ENCODE measurements around the gene OSMR.
"Not testable (repeated sequence)": the region's sequence is repeated elsewhere in the genome, so short reads cannot be mapped to it uniquely, and the experiment has no call there.

The OSMR gene

DNA sequence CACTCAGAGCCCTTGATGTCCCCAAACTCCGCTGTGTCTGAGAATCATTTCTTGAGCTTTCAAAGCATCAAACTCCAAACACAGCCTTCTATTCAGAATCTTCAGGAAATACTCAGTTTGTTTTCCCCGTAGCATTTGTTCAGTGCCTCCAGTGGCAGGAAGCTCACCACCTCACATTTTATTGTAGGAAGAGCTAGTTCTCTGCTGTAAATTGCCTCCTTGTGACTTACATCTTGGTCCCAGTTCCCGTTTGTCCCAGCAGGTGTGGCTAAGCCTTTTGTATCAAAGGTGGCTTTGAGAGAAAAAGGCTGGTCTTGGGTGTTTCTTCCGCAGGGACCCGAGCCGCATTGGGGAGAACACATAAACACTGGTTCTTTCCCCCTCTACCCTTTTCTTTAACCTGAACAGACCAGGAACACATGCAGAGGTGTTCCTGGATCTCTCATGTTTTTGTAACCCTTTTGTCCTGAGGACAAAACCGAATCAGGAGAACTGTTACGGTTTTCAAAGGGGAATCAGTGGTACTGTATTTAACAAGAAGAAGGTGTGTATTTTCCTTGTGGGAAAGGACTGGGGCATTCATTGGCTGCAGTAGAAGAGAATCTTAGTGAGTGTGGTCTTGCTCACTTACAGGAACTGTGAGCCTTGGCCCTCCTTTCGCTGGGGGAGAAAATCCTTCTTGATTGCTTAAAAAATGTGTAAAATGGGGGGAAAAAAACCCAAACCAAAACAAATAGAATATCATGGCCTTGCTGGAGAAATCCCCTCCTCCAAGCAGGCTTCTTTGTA, 1.9 kb downstream of the OSMR start:
- Histone ChIP-seq H3K9ac (ENCODE audit: low read depth, low read length) (no peak overlapping the region), H3K36me3 (ENCODE audit: insufficient read depth, low read length) (no peaks in the 10 kb centered on the region), H3K4me1 (ENCODE audit: insufficient read depth, low read length) (peaks cover 3% of the 10 kb centered on the region; the same call in 1 of the 2 replicates), H3K9me3 (ENCODE audit: control insufficient read depth, insufficient read depth, low read length) (no peaks in the 10 kb centered on the region; the same call in 1 of the 2 replicates)

DNA sequence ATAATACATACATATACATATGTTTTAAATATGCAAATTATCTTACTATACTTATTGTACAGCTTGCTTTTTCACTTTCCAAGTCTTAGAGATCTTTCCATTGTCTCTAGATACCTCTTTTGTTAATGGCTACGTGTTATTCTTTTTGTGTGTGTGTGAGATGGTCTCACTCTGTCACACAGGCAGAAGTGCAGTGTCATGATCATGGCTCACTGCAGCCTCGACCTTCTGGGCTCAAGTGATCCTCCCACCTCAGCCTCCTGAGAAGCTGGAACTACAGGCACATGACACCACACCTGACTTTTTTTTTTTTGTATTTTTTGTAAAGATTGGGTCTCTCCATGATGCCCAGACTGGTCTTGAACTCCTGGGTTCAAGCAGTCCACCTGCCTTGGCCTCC, 2.8 kb downstream of the OSMR start:
- no peaks in the 10 kb centered on the region; the same call in 1 of the 2 replicates for H3K9me3 ChIP-seq (ENCODE audit: control insufficient read depth, insufficient read depth, low read length)
- H3K9ac ChIP-seq (ENCODE audit: low read depth, low read length): no peak overlapping the region
- H3K36me3 ChIP-seq (ENCODE audit: insufficient read depth, low read length): no peaks in the 10 kb centered on the region
- peaks cover 3% of the 10 kb centered on the region; the same call in 1 of the 2 replicates for H3K4me1 ChIP-seq (ENCODE audit: insufficient read depth, low read length)

DNA sequence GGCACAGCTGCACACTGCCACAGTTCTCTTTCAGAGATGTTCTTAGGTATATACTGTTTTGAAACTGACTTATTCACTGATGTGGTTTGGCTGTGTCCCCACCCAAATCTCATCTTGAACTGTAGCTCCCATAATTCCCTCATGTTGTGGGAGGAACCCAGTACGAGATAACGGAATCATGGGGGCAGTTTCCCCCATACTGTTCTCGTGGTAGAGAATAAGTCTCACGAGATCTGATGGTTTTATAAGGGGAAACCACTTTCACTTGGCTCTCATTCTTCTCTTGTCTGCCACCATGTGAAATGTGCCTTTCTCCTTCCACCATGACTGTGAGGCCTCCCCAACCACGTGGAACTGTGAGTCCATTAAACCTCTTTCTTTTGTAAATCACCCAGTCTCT, 5.8 kb downstream of the OSMR start:
- H3K36me3 ChIP-seq (ENCODE audit: insufficient read depth, low read length); H3K4me1 ChIP-seq (ENCODE audit: insufficient read depth, low read length); H3K9ac ChIP-seq (ENCODE audit: low read depth, low read length); H3K9me3 ChIP-seq (ENCODE audit: control insufficient read depth, insufficient read depth, low read length): not testable (repeated sequence)

DNA sequence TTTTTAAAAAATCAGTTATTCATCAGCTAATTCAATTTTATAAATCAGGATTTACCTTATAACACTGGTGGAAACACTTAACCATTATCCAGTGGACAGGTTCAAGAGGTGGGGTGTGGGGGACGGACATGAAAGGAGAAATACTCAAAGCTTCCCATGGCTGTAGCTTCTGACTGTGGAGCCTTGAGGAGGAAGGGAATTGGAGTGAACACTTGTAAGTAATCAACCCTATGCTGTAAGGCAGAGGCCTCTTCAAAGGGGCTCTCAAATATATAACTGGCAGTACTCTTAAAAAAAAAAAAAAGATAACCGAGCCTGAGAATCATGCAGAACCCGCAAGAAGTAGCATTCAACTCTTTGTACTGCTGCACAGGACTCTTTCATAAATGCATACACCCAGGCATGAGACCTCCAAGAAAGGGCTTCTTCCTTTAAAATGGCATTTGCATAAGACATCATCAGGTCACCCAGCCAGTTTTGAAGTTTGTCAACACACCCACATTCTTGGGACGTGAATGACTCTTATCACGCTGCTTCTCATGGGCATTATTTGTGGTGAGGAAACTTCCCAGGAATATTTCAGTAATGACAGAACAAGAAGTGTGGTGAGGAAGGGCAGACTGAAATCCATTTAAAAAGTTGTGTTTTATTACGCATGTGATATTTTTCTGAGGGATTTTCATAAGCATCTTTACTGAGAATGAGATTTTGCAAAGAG, 8.1 kb downstream of the OSMR start:
- Histone ChIP-seq H3K9ac (ENCODE audit: low read depth, low read length) (no peak overlapping the region), H3K4me1 (ENCODE audit: insufficient read depth, low read length) (no peaks in the 10 kb centered on the region), H3K36me3 (ENCODE audit: insufficient read depth, low read length) (no peaks in the 10 kb centered on the region), H3K9me3 (ENCODE audit: control insufficient read depth, insufficient read depth, low read length) (no peaks in the 10 kb centered on the region; the same call in 1 of the 2 replicates)

DNA sequence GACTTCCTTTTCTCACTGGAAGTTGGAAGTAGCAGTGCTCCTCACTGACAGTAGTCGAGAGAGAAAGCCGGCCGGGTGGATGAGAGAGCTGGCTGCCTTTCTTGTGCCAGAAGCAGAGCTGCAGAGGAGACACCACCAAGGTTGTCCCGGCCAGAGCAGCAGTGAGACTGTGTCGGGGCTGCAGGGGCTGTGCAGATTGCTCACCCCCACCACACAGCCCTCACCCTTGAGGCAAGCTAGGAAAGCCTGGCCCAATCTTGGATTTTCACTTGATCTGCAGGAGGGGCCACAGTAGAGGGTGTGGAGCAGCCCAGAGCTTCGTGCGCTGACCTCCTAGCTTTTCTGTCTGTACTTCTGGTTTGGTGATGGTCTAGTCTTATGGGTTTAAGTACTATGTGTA, 9.1 kb downstream of the OSMR start:
- Histone ChIP-seq H3K36me3 (ENCODE audit: insufficient read depth, low read length) (no peaks in the 10 kb centered on the region), H3K4me1 (ENCODE audit: insufficient read depth, low read length) (no peaks in the 10 kb centered on the region), H3K9ac (ENCODE audit: low read depth, low read length) (no peak overlapping the region), H3K9me3 (ENCODE audit: control insufficient read depth, insufficient read depth, low read length) (no peaks in the 10 kb centered on the region; the same call in 1 of the 2 replicates)

DNA sequence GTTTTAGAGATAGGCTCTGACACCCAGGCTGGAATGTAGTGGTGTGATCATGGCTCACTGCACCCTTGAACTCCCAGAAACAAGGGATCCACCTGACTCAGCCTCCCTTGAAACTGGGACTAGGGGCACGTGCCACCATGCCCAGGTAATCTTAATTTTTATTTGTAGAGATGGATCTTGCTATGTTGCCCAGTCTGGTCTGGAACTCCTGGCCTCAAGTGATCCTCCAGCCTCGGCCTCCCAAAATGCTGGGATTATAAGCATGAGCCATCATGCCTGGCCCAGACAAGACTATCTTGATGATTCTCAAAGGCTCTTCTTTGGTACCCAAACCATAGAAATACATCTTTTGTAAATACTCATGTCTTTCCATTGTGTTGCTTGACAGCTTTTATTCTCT, 10.8 kb downstream of the OSMR start:
- H3K36me3 ChIP-seq (ENCODE audit: insufficient read depth, low read length): no peaks in the 10 kb centered on the region
- no peak overlapping the region for H3K9ac ChIP-seq (ENCODE audit: low read depth, low read length)
- no peaks in the 10 kb centered on the region for H3K4me1 ChIP-seq (ENCODE audit: insufficient read depth, low read length)
- no peaks in the 10 kb centered on the region; the same call in 1 of the 2 replicates for H3K9me3 ChIP-seq (ENCODE audit: control insufficient read depth, insufficient read depth, low read length)

DNA sequence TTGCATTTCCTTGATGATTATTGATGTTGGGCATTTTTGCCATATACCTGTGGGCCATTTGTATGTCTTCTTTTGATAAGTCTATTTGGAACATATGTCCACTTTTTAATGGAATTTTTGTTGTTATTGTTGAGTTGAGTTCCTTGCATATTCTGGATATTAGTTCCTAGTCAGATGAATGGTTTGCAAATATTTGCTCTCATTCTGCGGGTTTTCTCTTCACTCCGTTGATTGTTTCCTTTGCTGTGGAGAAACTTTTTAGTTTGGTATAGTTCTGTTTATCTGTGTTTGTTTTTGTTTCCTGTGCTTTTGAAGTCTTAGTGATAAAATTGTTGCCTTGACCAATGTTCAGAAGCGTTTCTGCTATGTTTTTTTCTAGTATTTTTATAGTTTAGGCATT, 13.0 kb downstream of the OSMR start:
- no peak overlapping the region for H3K9ac ChIP-seq (ENCODE audit: low read depth, low read length)
- no peaks in the 10 kb centered on the region for H3K4me1 ChIP-seq (ENCODE audit: insufficient read depth, low read length)
- peaks cover 4% of the 10 kb centered on the region; the same call in 1 of the 2 replicates for H3K9me3 ChIP-seq (ENCODE audit: control insufficient read depth, insufficient read depth, low read length)
- no peaks in the 10 kb centered on the region for H3K36me3 ChIP-seq (ENCODE audit: insufficient read depth, low read length)

DNA sequence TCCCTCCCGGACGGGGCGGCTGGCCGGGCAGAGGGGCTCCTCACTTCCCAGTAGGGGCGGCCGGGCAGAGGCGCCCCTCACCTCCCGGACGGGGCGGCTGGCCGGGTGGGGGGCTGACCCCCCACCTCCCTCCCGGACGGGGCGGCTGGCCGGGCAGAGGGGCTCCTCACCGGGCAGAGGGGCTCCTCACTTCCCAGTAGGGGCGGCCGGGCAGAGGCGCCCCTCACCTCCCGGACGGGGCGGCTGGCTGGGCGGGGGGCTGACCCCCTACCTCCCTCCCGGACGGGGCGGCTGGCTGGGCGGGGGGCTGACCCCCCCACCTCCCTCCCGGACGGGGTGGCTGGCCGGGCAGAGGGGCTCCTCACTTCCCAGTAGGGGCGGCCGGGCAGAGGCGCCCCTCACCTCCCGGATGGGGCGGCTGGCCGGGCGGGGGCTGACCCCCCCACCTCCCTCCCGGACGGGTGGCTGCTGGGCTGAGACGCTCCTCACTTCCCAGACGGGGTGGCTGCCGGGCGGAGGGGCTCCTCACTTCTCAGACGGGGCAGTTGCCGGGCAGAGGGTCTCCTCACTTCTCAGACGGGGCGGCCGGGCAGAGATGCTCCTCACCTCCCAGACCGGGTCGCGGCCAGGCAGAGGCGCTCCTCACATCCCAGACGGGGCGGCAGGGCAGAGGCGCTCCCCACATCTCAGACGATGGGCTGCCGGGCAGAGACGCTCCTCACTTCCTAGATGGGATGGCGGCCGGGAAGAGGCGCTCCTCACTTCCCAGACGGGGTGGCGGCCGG, 16.4 kb downstream of the OSMR start:
- H3K4me1 ChIP-seq (ENCODE audit: insufficient read depth, low read length); H3K9ac ChIP-seq (ENCODE audit: low read depth, low read length); H3K9me3 ChIP-seq (ENCODE audit: control insufficient read depth, insufficient read depth, low read length); H3K36me3 ChIP-seq (ENCODE audit: insufficient read depth, low read length): not testable (repeated sequence)

DNA sequence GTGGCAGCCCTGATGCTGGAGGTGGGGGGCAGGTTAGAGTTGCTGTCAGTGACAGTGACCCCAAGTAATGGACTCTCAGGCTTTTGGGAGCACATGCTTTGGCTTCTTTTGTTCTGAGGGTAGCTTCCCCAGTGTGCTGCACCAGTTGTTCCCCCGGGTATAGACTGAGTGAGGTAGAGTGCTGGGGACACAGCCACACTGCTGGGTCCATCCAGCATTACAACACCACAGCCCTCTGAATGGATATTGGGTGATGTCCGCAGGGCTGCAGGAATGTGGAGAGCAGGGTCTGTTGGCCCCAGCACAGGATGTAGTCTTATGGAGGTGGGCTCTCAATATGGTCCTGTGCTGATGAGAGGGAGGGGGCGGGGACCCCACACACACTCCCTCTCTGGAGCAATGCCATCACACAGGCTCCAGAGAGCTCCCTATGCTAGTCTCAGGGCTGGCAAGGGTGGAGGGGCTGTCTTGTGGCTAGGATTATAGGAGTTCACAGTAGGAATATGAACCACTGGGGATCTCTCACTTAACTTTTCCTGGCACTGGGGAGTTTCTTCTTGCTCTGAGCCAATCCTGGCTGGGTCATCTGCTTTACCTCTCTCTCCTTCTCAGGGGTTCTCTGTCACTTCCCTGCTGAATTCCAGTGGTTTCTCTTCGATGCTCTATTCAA, 20.7 kb downstream of the OSMR start:
- Histone ChIP-seq H3K9ac (ENCODE audit: low read depth, low read length) (no peak overlapping the region), H3K9me3 (ENCODE audit: control insufficient read depth, insufficient read depth, low read length) (peaks cover 7% of the 10 kb centered on the region), H3K4me1 (ENCODE audit: insufficient read depth, low read length) (peaks cover 5% of the 10 kb centered on the region; the same call in 1 of the 2 replicates), H3K36me3 (ENCODE audit: insufficient read depth, low read length) (no peaks in the 10 kb centered on the region)

DNA sequence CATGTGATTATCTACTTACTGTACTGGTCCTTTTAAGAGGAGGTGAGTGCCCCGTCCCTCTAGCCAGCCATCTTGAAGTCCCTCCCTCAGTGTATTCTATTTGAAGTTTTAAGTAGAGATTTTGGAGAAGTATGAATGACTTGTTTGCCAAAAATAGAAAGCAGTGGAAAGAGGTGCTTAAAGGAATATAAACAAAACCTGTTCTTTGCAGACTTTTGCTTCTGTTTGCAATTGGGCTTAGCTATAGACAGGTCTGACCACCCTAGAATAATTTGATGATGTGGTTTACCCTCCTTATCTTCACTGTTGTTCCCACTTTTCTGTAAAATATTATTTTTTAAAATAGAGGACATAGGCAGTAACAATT, 21.2 kb downstream of the OSMR start:
- Histone ChIP-seq H3K36me3 (ENCODE audit: insufficient read depth, low read length) (no peaks in the 10 kb centered on the region), H3K9ac (ENCODE audit: low read depth, low read length) (no peak overlapping the region), H3K4me1 (ENCODE audit: insufficient read depth, low read length) (peaks cover 7% of the 10 kb centered on the region; the same call in 1 of the 2 replicates), H3K9me3 (ENCODE audit: control insufficient read depth, insufficient read depth, low read length) (peaks cover 7% of the 10 kb centered on the region)

DNA sequence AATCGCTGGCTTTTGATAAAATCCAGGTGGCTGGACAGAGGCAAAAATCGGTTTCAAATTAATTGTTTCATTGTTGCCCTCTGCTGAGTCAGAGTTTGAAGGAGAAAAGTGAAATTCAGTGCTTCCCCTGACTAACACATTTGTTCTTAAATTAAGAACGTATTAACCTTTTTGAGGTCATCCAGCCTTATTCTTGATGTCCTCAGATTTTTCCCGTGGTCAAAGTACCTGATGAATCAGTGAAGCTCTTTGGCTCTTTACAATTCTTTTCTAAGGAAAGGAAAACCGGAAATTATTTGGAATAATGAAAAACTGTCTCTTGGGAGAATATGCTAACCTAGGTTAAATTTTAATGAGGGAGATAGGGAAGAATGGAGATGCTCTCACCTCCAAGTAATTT, 21.6 kb downstream of the OSMR start:
- Histone ChIP-seq H3K36me3 (ENCODE audit: insufficient read depth, low read length) (no peaks in the 10 kb centered on the region), H3K9ac (ENCODE audit: low read depth, low read length) (no peak overlapping the region), H3K4me1 (ENCODE audit: insufficient read depth, low read length) (peaks cover 10% of the 10 kb centered on the region), H3K9me3 (ENCODE audit: control insufficient read depth, insufficient read depth, low read length) (peaks cover 7% of the 10 kb centered on the region)

DNA sequence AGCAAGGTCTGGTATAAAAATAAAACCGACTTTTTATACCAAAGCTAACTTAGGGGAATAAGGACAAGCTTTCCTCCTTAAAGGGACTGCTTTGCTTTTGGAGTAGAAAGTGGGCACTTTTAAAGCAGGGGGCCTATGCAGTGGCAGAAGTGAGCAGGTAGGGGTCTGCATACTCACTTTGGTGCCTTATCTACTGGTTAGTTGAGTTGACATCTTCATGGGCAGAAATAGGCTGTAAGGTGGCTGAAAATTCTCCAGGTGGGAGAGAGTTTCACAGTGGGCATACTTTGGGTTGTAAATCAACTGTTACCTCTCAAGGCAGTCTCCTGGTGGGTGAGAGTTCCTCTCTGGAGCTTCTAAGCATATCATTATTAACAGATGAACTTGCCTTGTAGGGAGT, 24.8 kb downstream of the OSMR start:
- Histone ChIP-seq H3K36me3 (ENCODE audit: insufficient read depth, low read length) (no peaks in the 10 kb centered on the region), H3K9ac (ENCODE audit: low read depth, low read length) (no peak overlapping the region), H3K9me3 (ENCODE audit: control insufficient read depth, insufficient read depth, low read length) (no peaks in the 10 kb centered on the region), H3K4me1 (ENCODE audit: insufficient read depth, low read length) (peaks cover 10% of the 10 kb centered on the region)

DNA sequence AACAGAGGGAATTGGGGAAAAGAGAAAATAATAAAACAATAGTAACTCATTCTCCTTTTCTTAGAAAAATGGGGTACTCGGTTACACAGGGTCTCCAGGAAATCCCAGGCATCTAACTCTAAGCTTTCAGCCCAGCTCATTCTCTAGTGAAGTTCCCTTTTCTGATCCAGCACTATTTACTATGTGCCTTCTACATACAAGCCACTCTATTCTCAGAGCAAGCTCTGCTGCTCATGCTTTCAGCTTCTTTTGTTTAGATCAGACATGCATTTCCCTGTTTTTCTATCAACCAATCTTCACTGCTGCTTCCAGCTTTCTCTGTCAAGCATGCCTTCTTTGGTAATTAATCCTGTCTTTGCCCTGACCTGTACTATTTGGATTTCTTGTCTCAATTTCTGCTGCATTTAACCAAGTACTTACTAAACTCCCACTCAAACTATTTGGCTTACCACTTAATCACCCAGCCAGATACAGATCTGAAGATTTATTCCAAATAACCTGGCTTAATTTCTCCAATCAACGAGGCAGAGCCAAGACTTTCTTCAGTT, 25.3 kb downstream of the OSMR start:
- Histone ChIP-seq H3K9ac (ENCODE audit: low read depth, low read length) (no peak overlapping the region), H3K9me3 (ENCODE audit: control insufficient read depth, insufficient read depth, low read length) (no peaks in the 10 kb centered on the region), H3K36me3 (ENCODE audit: insufficient read depth, low read length) (no peaks in the 10 kb centered on the region), H3K4me1 (ENCODE audit: insufficient read depth, low read length) (peaks cover 10% of the 10 kb centered on the region)

All from ES-I3 (cell line).